PC-3 (cell line): ENCODE results near the gene GNAI1.

ENCODE experiments used
- CTCF ChIP-seq: fragments of 300-600 bp; sonication (generic); conservative IDR thresholded peaks from 2 replicates; pipeline ENCODE4 v1.5.1; 2017; ENCODE audit warnings: antibody characterized with exemption, low read depth, mild to moderate bottlenecking, low read length
- EZH2 ChIP-seq: fragments of 300-600 bp; sonication (generic); IDR thresholded peaks from one replicate; pipeline ENCODE4 v1.6.1; 2017; ENCODE audit warnings: antibody characterized with exemption, mild to moderate bottlenecking, low read length; ENCODE audit not compliant: unreplicated experiment
- EZH2phosphoT487 ChIP-seq: fragments of 300-600 bp; sonication (generic); IDR thresholded peaks from 2 replicates; pipeline ENCODE4 v1.6.1; 2018; ENCODE audit warnings: mild to moderate bottlenecking, antibody characterized with exemption, low read length, borderline replicate concordance

- no peak for TF ChIP-seq CTCF
- no peak for TF ChIP-seq EZH2phosphoT487
- no peak for TF ChIP-seq EZH2
Observed at GRCh38 chr7:80247144-80247543, 112.5 kb downstream of the GNAI1 start.
